ENCODE data around the gene SNRPA1.

The SNRPA1 gene

GRCh38 chr15:101266787-101267186, 28.3 kb downstream of the SNRPA1 start:
- H3K4me3 ChIP-seq (ENCODE audit: low read depth, low read length) = no peak overlapping the region
- no peak for DNase-seq (ENCODE audit: low read depth)
- TF ChIP-seq CTCF (IDR thresholded peaks at IDR 0.05; ENCODE audit: low read depth, low read length, missing control alignments) = no peak

GRCh38 chr15:101266034-101266433, 29.0 kb downstream of the SNRPA1 start:
- H3K4me3 ChIP-seq (ENCODE audit: low read depth, low read length) = no peak overlapping the region
- no peak for DNase-seq (ENCODE audit: low read depth)
- no peak for TF ChIP-seq CTCF (IDR thresholded peaks at IDR 0.05; ENCODE audit: low read depth, low read length, missing control alignments)

GRCh38 chr15:101264911-101265641, 30.0 kb downstream of the SNRPA1 start:
- no peak for DNase-seq (ENCODE audit: low read depth)
- no peak overlapping the region for H3K4me3 ChIP-seq (ENCODE audit: low read depth, low read length)
- no peak for TF ChIP-seq CTCF (IDR thresholded peaks at IDR 0.05; ENCODE audit: low read depth, low read length, missing control alignments)

- H3K4me3 ChIP-seq (ENCODE audit: low read depth, low read length) = no peak overlapping the region
- DNase-seq (ENCODE audit: low read depth) = no peak
- no peak for TF ChIP-seq CTCF (IDR thresholded peaks at IDR 0.05; ENCODE audit: low read depth, low read length, missing control alignments)
Observed at GRCh38 chr15:101264011-101264410, 31.0 kb downstream of the SNRPA1 start.

- no peak for TF ChIP-seq CTCF (IDR thresholded peaks at IDR 0.05; ENCODE audit: low read depth, low read length, missing control alignments)
- H3K4me3 ChIP-seq (ENCODE audit: low read depth, low read length) = no peak overlapping the region
- DNase-seq (ENCODE audit: low read depth) = no peak
Observed at GRCh38 chr15:101262551-101262950, 32.5 kb downstream of the SNRPA1 start.

- DNase-seq (ENCODE audit: low read depth) = peak; percentile 35
- TF ChIP-seq CTCF (IDR thresholded peaks at IDR 0.05; ENCODE audit: low read depth, low read length, missing control alignments) = peak; percentile 71
- no peak overlapping the region for H3K4me3 ChIP-seq (ENCODE audit: low read depth, low read length)
Observed at GRCh38 chr15:101258238-101259144, 36.6 kb downstream of the SNRPA1 start.
